ENCODE measurements around the gene CD74. TPM values are rescaled to one million over a fixed set of nuclear protein-coding genes. Genes with fewer than 3 reads are reported as not detected.
A peak's percentile ranks its signal among the peaks of the same experiment; 100 is the strongest.

CD74 gene
- total and polyA plus RNA-seq, 4 experiments from 2014 or later = 178 to 703 (median 238) TPM

GRCh38 chr5:150401076-150401375 is 11.7 kb downstream of the CD74 start:
- DNase-seq = no peak
- Histone ChIP-seq H3K27me3 (ENCODE audit: insufficient read depth, low read length) (no peaks in the 10 kb centered on the region), H3K9me3 (ENCODE audit: control insufficient read depth in 1 of 2, low read length in 2 of 2) (no peaks in the 10 kb centered on the region), H3K36me3 (ENCODE audit: insufficient read depth, low read length) (peaks cover 76% of the 10 kb centered on the region), H3K27ac (ENCODE audit: low read depth, low read length) (no peak overlapping the region), H3K4me3 (ENCODE audit: low read length in 2 of 2) (no peak overlapping the region), H3K4me1 (ENCODE audit: insufficient read depth, low read length) (no peaks in the 10 kb centered on the region)
- ChIA-PET POLR2A (ENCODE audit: partially characterized antibody) (interaction anchor here (1.2 to 5.6 kb wide), 3 partner anchors 10 to 49 kb away, joined by 3 to 44 read pairs (median 3); partner anchors contain the start of gene CD74), CTCF (ENCODE audit: partially characterized antibody) (no interaction called here)
- Mint-ChIP-seq H3K4me1 (peaks cover 0 to 10% (median 0%) of the 10 kb centered on the region in 4 donors), H3K4me3 (no peak overlapping the region), H3K27me3 (no peaks in the 10 kb centered on the region), H3K27ac (peak overlapping the region in 5 of 7 donors; percentile 11 to 84 (median 69)), H3K9me3 (no peaks in the 10 kb centered on the region), H3K36me3 (peaks cover 40 to 81% of the 10 kb centered on the region in 2 donors)
- intact Hi-C loops (cut with micrococcal nuclease) = no loop called here

- H3K27ac ChIP-seq (ENCODE audit: low read depth, low read length) = no peak overlapping the region
- no peaks in the 10 kb centered on the region for H3K4me1 ChIP-seq (ENCODE audit: insufficient read depth, low read length)
- Mint-ChIP-seq H3K4me1 (peaks cover 0 to 8% (median 0%) of the 10 kb centered on the region in 4 donors), H3K27me3 (no peaks in the 10 kb centered on the region), H3K4me3 (no peak overlapping the region), H3K36me3 (peaks cover 43 to 83% of the 10 kb centered on the region in 2 donors), H3K9me3 (no peaks in the 10 kb centered on the region), H3K27ac (peak overlapping the region in 6 of 7 donors; percentile 50 to 91 (median 80))
- DNase-seq = no peak
- peaks cover 79% of the 10 kb centered on the region for H3K36me3 ChIP-seq (ENCODE audit: insufficient read depth, low read length)
- intact Hi-C loops (cut with micrococcal nuclease) = no loop called here
- ChIA-PET CTCF (ENCODE audit: partially characterized antibody) (interaction anchor here (5.0 kb wide), 1 partner anchor 11 kb away, joined by 25 read pairs; the partner anchor contains the start of gene CD74), POLR2A (ENCODE audit: partially characterized antibody) (interaction anchor here (1.2 to 5.6 kb wide), 3 partner anchors 11 to 50 kb away, joined by 3 to 44 read pairs (median 3); partner anchors contain the start of gene CD74)
- no peak overlapping the region for H3K4me3 ChIP-seq (ENCODE audit: low read length in 2 of 2)
- no peaks in the 10 kb centered on the region for H3K9me3 ChIP-seq (ENCODE audit: control insufficient read depth in 1 of 2, low read length in 2 of 2)
- no peaks in the 10 kb centered on the region for H3K27me3 ChIP-seq (ENCODE audit: insufficient read depth, low read length)
These were observed 12.2 kb downstream of the CD74 start for GRCh38 chr5:150400316-150401075.

GRCh38 chr5:150399524-150400211 is 13.0 kb downstream of the CD74 start:
- ChIA-PET CTCF (ENCODE audit: partially characterized antibody) (interaction anchor here (1.1 to 5.0 kb wide), 5 partner anchors 10 to 37 kb away, joined by 3 to 25 read pairs (median 3); partner anchors contain the start of gene CD74), POLR2A (ENCODE audit: partially characterized antibody) (interaction anchor here (0.9 to 5.6 kb wide), 3 partner anchors 12 to 42 kb away, joined by 3 to 44 read pairs (median 3); partner anchors contain the start of genes CD74 and TCOF1)
- H3K36me3 Mint-ChIP-seq = peaks cover 48 to 83% of the 10 kb centered on the region in 2 donors
- H3K36me3 ChIP-seq (ENCODE audit: insufficient read depth, low read length) = peaks cover 77% of the 10 kb centered on the region
- H3K4me3 ChIP-seq (ENCODE audit: low read length in 2 of 2) = no peak overlapping the region
- no peaks in the 10 kb centered on the region for H3K27me3 Mint-ChIP-seq
- intact Hi-C loops (cut with micrococcal nuclease) = no loop called here
- H3K9me3 Mint-ChIP-seq = no peaks in the 10 kb centered on the region
- peak overlapping the region in 5 of 7 donors; percentile 22 to 84 (median 74) for H3K27ac Mint-ChIP-seq
- DNase-seq = no peak
- H3K4me3 Mint-ChIP-seq = no peak overlapping the region
- H3K9me3 ChIP-seq (ENCODE audit: control insufficient read depth in 1 of 2, low read length in 2 of 2) = no peaks in the 10 kb centered on the region
- no peak overlapping the region for H3K27ac ChIP-seq (ENCODE audit: low read depth, low read length)
- no peaks in the 10 kb centered on the region for H3K27me3 ChIP-seq (ENCODE audit: insufficient read depth, low read length)
- peaks cover 0 to 8% (median 0%) of the 10 kb centered on the region in 4 donors for H3K4me1 Mint-ChIP-seq
- no peaks in the 10 kb centered on the region for H3K4me1 ChIP-seq (ENCODE audit: insufficient read depth, low read length)

GRCh38 chr5:150398722-150399523 is 13.8 kb downstream of the CD74 start:
- H3K27me3 ChIP-seq (ENCODE audit: insufficient read depth, low read length) = no peaks in the 10 kb centered on the region
- no peaks in the 10 kb centered on the region for H3K9me3 ChIP-seq (ENCODE audit: control insufficient read depth in 1 of 2, low read length in 2 of 2)
- H3K9me3 Mint-ChIP-seq = no peaks in the 10 kb centered on the region
- no peak for DNase-seq
- H3K27me3 Mint-ChIP-seq = no peaks in the 10 kb centered on the region
- peaks cover 75% of the 10 kb centered on the region for H3K36me3 ChIP-seq (ENCODE audit: insufficient read depth, low read length)
- H3K27ac ChIP-seq (ENCODE audit: low read depth, low read length) = no peak overlapping the region
- no peak overlapping the region for H3K4me3 ChIP-seq (ENCODE audit: low read length in 2 of 2)
- H3K36me3 Mint-ChIP-seq = peaks cover 48 to 82% of the 10 kb centered on the region in 2 donors
- intact Hi-C loops (cut with micrococcal nuclease) = no loop called here
- peaks cover 0 to 8% (median 0%) of the 10 kb centered on the region in 4 donors for H3K4me1 Mint-ChIP-seq
- ChIA-PET POLR2A (ENCODE audit: partially characterized antibody) (interaction anchor here (0.9 to 5.6 kb wide), 3 partner anchors 12 to 41 kb away, joined by 3 to 44 read pairs (median 3); partner anchors contain the start of genes CD74 and TCOF1), CTCF (ENCODE audit: partially characterized antibody) (interaction anchor here (1.1 to 5.0 kb wide), 6 partner anchors 10 to 37 kb away, joined by 3 to 25 read pairs (median 3); partner anchors contain the start of gene CD74)
- peak overlapping the region in 6 of 7 donors; percentile 22 to 86 (median 76) for H3K27ac Mint-ChIP-seq
- no peaks in the 10 kb centered on the region for H3K4me1 ChIP-seq (ENCODE audit: insufficient read depth, low read length)
- H3K4me3 Mint-ChIP-seq = no peak overlapping the region

- Histone ChIP-seq H3K27me3 (ENCODE audit: insufficient read depth, low read length) (no peaks in the 10 kb centered on the region), H3K36me3 (ENCODE audit: insufficient read depth, low read length) (peaks cover 76% of the 10 kb centered on the region), H3K9me3 (ENCODE audit: control insufficient read depth in 1 of 2, low read length in 2 of 2) (no peaks in the 10 kb centered on the region), H3K4me3 (ENCODE audit: low read length in 2 of 2) (no peak overlapping the region), H3K27ac (ENCODE audit: low read depth, low read length) (no peak overlapping the region), H3K4me1 (ENCODE audit: insufficient read depth, low read length) (no peaks in the 10 kb centered on the region)
- intact Hi-C loops (cut with micrococcal nuclease) = no loop called here
- no peaks in the 10 kb centered on the region for H3K27me3 Mint-ChIP-seq
- H3K36me3 Mint-ChIP-seq = peaks cover 52 to 83% of the 10 kb centered on the region in 2 donors
- peak overlapping the region in 3 of 7 donors; percentile 22 to 77 (median 75) for H3K27ac Mint-ChIP-seq
- H3K9me3 Mint-ChIP-seq = no peaks in the 10 kb centered on the region
- H3K4me1 Mint-ChIP-seq = peaks cover 0 to 8% (median 0%) of the 10 kb centered on the region in 4 donors
- DNase-seq = no peak
- no peak overlapping the region for H3K4me3 Mint-ChIP-seq
- ChIA-PET CTCF (ENCODE audit: partially characterized antibody) (interaction anchor here (0.8 to 5.0 kb wide), 9 partner anchors 8 to 42 kb away, joined by 3 to 25 read pairs (median 3); partner anchors contain the start of gene CD74), POLR2A (ENCODE audit: partially characterized antibody) (interaction anchor here (1.1 to 5.6 kb wide), 2 partner anchors 13 to 36 kb away, joined by 3 to 44 read pairs; partner anchors contain the start of gene CD74)
These were observed 14.7 kb downstream of the CD74 start for GRCh38 chr5:150397782-150398721.

Measured in CD4-positive, alpha-beta memory T cell (primary cell).